ENCODE measurements around the gene HACL1.

HACL1 gene

GRCh38 chr3:15520185-15520584 is 81.2 kb downstream of the HACL1 start:
- ChIA-PET POLR2A (no interaction called here), CTCF (interaction anchor here (0.9 to 1.4 kb wide), 2 partner anchors 25 to 38 kb away, joined by 3 read pairs; no protein-coding TSS in a partner anchor)
- H3K9me3 ChIP-seq (ENCODE audit: control insufficient read depth, insufficient read depth, low read depth, low read length) = no peaks in the 10 kb centered on the region
- TF ChIP-seq EGR2 (tag by site-specific recombination; IDR thresholded peaks at IDR 0.05; ENCODE audit: low read depth) = peak; percentile 95
- no peak for TF ChIP-seq TCF7L2 (IDR thresholded peaks at IDR 0.05; ENCODE audit: borderline replicate concordance, low read depth, low read length)
- TF ChIP-seq SP7 (tag by site-specific recombination; IDR thresholded peaks at IDR 0.05) = no peak
- TF ChIP-seq ZFHX2 (tag by site-specific recombination; conservative IDR thresholded peaks at IDR 0.05) = peak; percentile 93
- H3K36me3 ChIP-seq (ENCODE audit: control insufficient read depth in 2 of 2, insufficient read depth in 1 of 2, low read length in 2 of 2) = no peaks in the 10 kb centered on the region
- H3K4me1 ChIP-seq (ENCODE audit: control insufficient read depth, insufficient read depth, low read length) = no peaks in the 10 kb centered on the region
- no peak overlapping the region for H3K4me3 ChIP-seq (ENCODE audit: low read depth, low read length)
- no peak overlapping the region for H3K27ac ChIP-seq (ENCODE audit: extremely low read depth, low read depth, low read length)

- H3K9me3 ChIP-seq (ENCODE audit: control insufficient read depth, insufficient read depth, low read depth, low read length) = no peaks in the 10 kb centered on the region
- H3K36me3 ChIP-seq (ENCODE audit: control insufficient read depth in 2 of 2, insufficient read depth in 1 of 2, low read length in 2 of 2) = no peaks in the 10 kb centered on the region
- no peak for TF ChIP-seq ZNF2 (tag by site-specific recombination; IDR thresholded peaks at IDR 0.05)
- no peak for TF ChIP-seq ZNF521 (tag by site-specific recombination; IDR thresholded peaks at IDR 0.05)
- no peak for TF ChIP-seq AEBP2 (tag by site-specific recombination; IDR thresholded peaks at IDR 0.05; ENCODE audit: borderline replicate concordance)
- TF ChIP-seq ELK4 (IDR thresholded peaks at IDR 0.05; ENCODE audit: borderline replicate concordance, low read depth, low read length) = no peak
- TF ChIP-seq SCRT1 (tag by site-specific recombination; IDR thresholded peaks at IDR 0.05; ENCODE audit: borderline replicate concordance) = no peak
- no peak for TF ChIP-seq ZNF112 (tag by site-specific recombination; IDR thresholded peaks at IDR 0.05)
- TF ChIP-seq ZNF248 (tag by site-specific recombination; IDR thresholded peaks at IDR 0.05) = no peak
- no peak for TF ChIP-seq PRDM1 (tag by site-specific recombination; IDR thresholded peaks at IDR 0.05)
- no peak for TF ChIP-seq ZBTB7A (tag by site-specific recombination; IDR thresholded peaks at IDR 0.05; ENCODE audit: low read depth)
- no peak for TF ChIP-seq ZNF404 (tag by site-specific recombination; IDR thresholded peaks at IDR 0.05)
- no peak for TF ChIP-seq ZNF639 (tag by site-specific recombination; IDR thresholded peaks at IDR 0.05)
- no peak for TF ChIP-seq ZSCAN16 (tag by site-specific recombination; IDR thresholded peaks at IDR 0.05)
- no peak for TF ChIP-seq ZNF571 (tag by site-specific recombination; IDR thresholded peaks at IDR 0.05)
- no peak for TF ChIP-seq ZNF426 (tag by site-specific recombination; IDR thresholded peaks at IDR 0.05)
- no peak for TF ChIP-seq ZNF549 (tag by site-specific recombination; IDR thresholded peaks at IDR 0.05)
- no peak for TF ChIP-seq ZNF670 (tag by site-specific recombination; IDR thresholded peaks at IDR 0.05; ENCODE audit: low read depth)
- TF ChIP-seq ZSCAN4 (tag by site-specific recombination; IDR thresholded peaks at IDR 0.05) = no peak
- no peak for TF ChIP-seq ZNF16 (tag by site-specific recombination; IDR thresholded peaks at IDR 0.05; ENCODE audit: low read depth)
- no peak for TF ChIP-seq REST (tag by site-specific recombination; IDR thresholded peaks at IDR 0.05)
- CTCF ChIA-PET = interaction anchor here (0.6 to 1.4 kb wide), 2 partner anchors 39 to 251 kb away, joined by 3 read pairs; no protein-coding TSS in a partner anchor
- no peak overlapping the region for H3K27ac ChIP-seq (ENCODE audit: extremely low read depth, low read depth, low read length)
- POLR2A ChIA-PET = no interaction called here
- no peak overlapping the region for H3K4me3 ChIP-seq (ENCODE audit: low read depth, low read length)
- H3K4me1 ChIP-seq (ENCODE audit: control insufficient read depth, insufficient read depth, low read length) = no peaks in the 10 kb centered on the region
Measured at GRCh38 chr3:15519096-15519495, 82.3 kb downstream of the HACL1 start.

All from HEK293 (cell line).